A549 (cell line): ENCODE data around the gene COG6. TPM values are rescaled to one million over a fixed set of nuclear protein-coding genes. Genes with fewer than 3 reads are reported as not detected.

Experiments used
- ATAC-seq, 2 experiments: fragments of 200-7000 bp in 1 of 2; fragments of >200 bp in 1 of 2; cut with Nextera tagmentation in 1 of 2; cut with Tn5 transposase in 1 of 2; 3 replicates each; pipeline versions ENCODE4 v1.8.0 to v1.9.1; 2018 to 2020; ENCODE audit warnings: mild to moderate bottlenecking in 1 of 2, moderate library complexity in 1 of 2
- CTCF ChIA-PET: fragments of 300-600 bp; sonication (Branson Sonifier 250); formaldehyde crosslinking; extraction: SDS; loops from one replicate; lab custom pipeline; 2021; ENCODE audit warnings: antibody characterized with exemption, inconsistent platforms; lab: Yijun Ruan, JAX
- POLR2A ChIA-PET: fragments of 350-600 bp; formaldehyde crosslinking; extraction: SDS; loops from one replicate; lab custom pipeline; 2021; ENCODE audit warnings: antibody characterized with exemption, inconsistent platforms; lab: Yijun Ruan, JAX
- DNase-seq, 2 experiments: peaks; one replicate each; pipeline versions ENCODE4 v3.0.0 to v3.0.0-alpha.2; 2011 to 2016; ENCODE audit warnings: low read depth in 1 of 2, low spot score in 1 of 2
- FAIRE-seq: peaks from 2 replicates; lab custom pipeline; 2011; peaks lifted over from hg19 to GRCh38; lab: Jason Lieb, UNC
- H3K27ac ChIP-seq, 2 experiments: fragments of >200 bp; sonication (Bioruptor Twin); formaldehyde crosslinking; 3 replicates each; pipeline ENCODE4 v1.5.1; 2016 to 2017
- H3K4me1 ChIP-seq: fragments of >200 bp; sonication (Bioruptor Twin); formaldehyde crosslinking; 3 replicates; pipeline ENCODE4 v1.6.1; 2016
- H3K4me2 ChIP-seq: fragments of >200 bp; sonication (Bioruptor Twin); formaldehyde crosslinking; 3 replicates; pipeline ENCODE4 v1.6.1; 2016
- H3K4me3 ChIP-seq: fragments of >200 bp; sonication (Bioruptor Twin); formaldehyde crosslinking; 3 replicates; pipeline ENCODE4 v1.5.1; 2016
- H3K9me3 ChIP-seq: fragments of >200 bp; sonication (Bioruptor Twin); formaldehyde crosslinking; 3 replicates; pipeline ENCODE4 v1.6.1; 2016
- CHD4 ChIP-seq: fragments of 200-600 bp; sonication (generic); IDR thresholded peaks from 2 replicates; pipeline ENCODE4 v1.6.1; 2016; ENCODE audit warnings: antibody characterized with exemption, mild to moderate bottlenecking, borderline replicate concordance
- EHF ChIP-seq: fragments of 250-450 bp; sonication (Bioruptor Pico); IDR thresholded peaks from 2 replicates; pipeline ENCODE4 v1.5.0; 2020; ENCODE audit warnings: mild to moderate bottlenecking
- ELK1 ChIP-seq: fragments of 150-350 bp; IDR thresholded peaks from 2 replicates; pipeline ENCODE4 v1.6.1; 2014; ENCODE audit warnings: low read depth, mild to moderate bottlenecking, low read length
- HOXB13 ChIP-seq: fragments of 250-450 bp; sonication (Bioruptor Pico); IDR thresholded peaks from 2 replicates; pipeline ENCODE4 v1.5.0; 2020; ENCODE audit warnings: low read depth, mild to moderate bottlenecking, moderate library complexity
- HOXB5 ChIP-seq: fragments of 250-450 bp; sonication (Bioruptor Pico); IDR thresholded peaks from 2 replicates; pipeline ENCODE4 v1.5.0; 2020; ENCODE audit warnings: mild to moderate bottlenecking, moderate library complexity
- PBX3 ChIP-seq: IDR thresholded peaks from 2 replicates; pipeline ENCODE4 v1.6.1; 2012
- RARB ChIP-seq: fragments of 250-450 bp; sonication (Bioruptor Pico); IDR thresholded peaks from 2 replicates; pipeline ENCODE4 v1.8.0; 2021; ENCODE audit warnings: mild to moderate bottlenecking, moderate library complexity
- RNF2 ChIP-seq: fragments of 200-600 bp; sonication (generic); IDR thresholded peaks from 2 replicates; pipeline ENCODE4 v1.6.1; 2016; ENCODE audit warnings: low read depth, mild to moderate bottlenecking, antibody characterized with exemption, moderate library complexity, borderline replicate concordance
- TFCP2L1 ChIP-seq: fragments of 250-450 bp; sonication (Bioruptor Pico); IDR thresholded peaks from 2 replicates; pipeline ENCODE4 v1.5.0; 2021; ENCODE audit warnings: mild to moderate bottlenecking
- TP53 ChIP-seq: fragments of 250-450 bp; sonication (Bioruptor Pico); IDR thresholded peaks from 2 replicates; pipeline ENCODE4 v1.5.0; 2021; ENCODE audit warnings: mild to moderate bottlenecking, moderate library complexity
- USF2 ChIP-seq: fragments of 450-650 bp; IDR thresholded peaks from 2 replicates; pipeline ENCODE4 v1.6.1; 2014; ENCODE audit warnings: antibody characterized with exemption
- ZFP36 ChIP-seq: fragments of 450-650 bp; IDR thresholded peaks from 2 replicates; pipeline ENCODE4 v1.6.1; 2014; ENCODE audit warnings: borderline replicate concordance; ENCODE audit not compliant: partially characterized antibody
- ZNF302 ChIP-seq: fragments of 250-450 bp; sonication (Bioruptor Pico); IDR thresholded peaks from 2 replicates; pipeline ENCODE4 v1.9.0; 2021; ENCODE audit warnings: inconsistent platforms, mild to moderate bottlenecking, moderate library complexity
- WGBS: methylation state at CpG from one replicate; pipeline ENCODE4 v1.1.6; 2017; ENCODE audit errors: missing lambda C conversion rate; 5-methylcytosine and 5-hydroxymethylcytosine counted together
- polyA plus RNA-seq, 4 experiments: library from polyadenylated mRNA; depleted of rRNA in 3 of 4; stranded (reverse); fragments of >200 nt; fragmentation: RNase III in 1 of 4; extraction: RNeasy Plus Mini Kit Qiagen cat#74134 plus additional on column Dnase treatment in 1 of 4; gene quantifications; 2 replicates in 3 of 4; 3 replicates in 1 of 4; pipeline ENCODE4 v1.2.3, GENCODE V29; 2011 to 2017
- TF ChIP-seq, protein P1 (sequence below): fragments of 200-600 bp; sonication (generic); IDR thresholded peaks from 2 replicates; pipeline ENCODE4 v1.6.1; 2016; ENCODE audit warnings: antibody characterized with exemption, mild to moderate bottlenecking, moderate library complexity
- TF ChIP-seq, protein P2 (sequence below): fragments of 250-450 bp; sonication (Bioruptor Pico); IDR thresholded peaks from 2 replicates; pipeline ENCODE4 v1.5.0; 2021; ENCODE audit warnings: mild to moderate bottlenecking, moderate library complexity, borderline replicate concordance
- TF ChIP-seq, protein P3 (sequence below): fragments of >200 bp; sonication (Bioruptor Twin); formaldehyde crosslinking; IDR thresholded peaks from 3 replicates; pipeline ENCODE4 v1.5.1; 2016

Gene COG6
- polyA plus RNA-seq, 2 of the 4 experiments (the other 2 are of a cell fraction), result 8.8 to 22.0 TPM

- H3K4me2 ChIP-seq, result no peak overlapping the region
- no peak for TF ChIP-seq ELK1
- TF ChIP-seq CHD4, result no peak
- no peak for TF ChIP-seq HOXB5 (CRISPR knock-in tag)
- TF ChIP-seq HOXB13 (CRISPR knock-in tag), result no peak
- no peak for TF ChIP-seq ZFP36
- TF ChIP-seq, protein P1, sequence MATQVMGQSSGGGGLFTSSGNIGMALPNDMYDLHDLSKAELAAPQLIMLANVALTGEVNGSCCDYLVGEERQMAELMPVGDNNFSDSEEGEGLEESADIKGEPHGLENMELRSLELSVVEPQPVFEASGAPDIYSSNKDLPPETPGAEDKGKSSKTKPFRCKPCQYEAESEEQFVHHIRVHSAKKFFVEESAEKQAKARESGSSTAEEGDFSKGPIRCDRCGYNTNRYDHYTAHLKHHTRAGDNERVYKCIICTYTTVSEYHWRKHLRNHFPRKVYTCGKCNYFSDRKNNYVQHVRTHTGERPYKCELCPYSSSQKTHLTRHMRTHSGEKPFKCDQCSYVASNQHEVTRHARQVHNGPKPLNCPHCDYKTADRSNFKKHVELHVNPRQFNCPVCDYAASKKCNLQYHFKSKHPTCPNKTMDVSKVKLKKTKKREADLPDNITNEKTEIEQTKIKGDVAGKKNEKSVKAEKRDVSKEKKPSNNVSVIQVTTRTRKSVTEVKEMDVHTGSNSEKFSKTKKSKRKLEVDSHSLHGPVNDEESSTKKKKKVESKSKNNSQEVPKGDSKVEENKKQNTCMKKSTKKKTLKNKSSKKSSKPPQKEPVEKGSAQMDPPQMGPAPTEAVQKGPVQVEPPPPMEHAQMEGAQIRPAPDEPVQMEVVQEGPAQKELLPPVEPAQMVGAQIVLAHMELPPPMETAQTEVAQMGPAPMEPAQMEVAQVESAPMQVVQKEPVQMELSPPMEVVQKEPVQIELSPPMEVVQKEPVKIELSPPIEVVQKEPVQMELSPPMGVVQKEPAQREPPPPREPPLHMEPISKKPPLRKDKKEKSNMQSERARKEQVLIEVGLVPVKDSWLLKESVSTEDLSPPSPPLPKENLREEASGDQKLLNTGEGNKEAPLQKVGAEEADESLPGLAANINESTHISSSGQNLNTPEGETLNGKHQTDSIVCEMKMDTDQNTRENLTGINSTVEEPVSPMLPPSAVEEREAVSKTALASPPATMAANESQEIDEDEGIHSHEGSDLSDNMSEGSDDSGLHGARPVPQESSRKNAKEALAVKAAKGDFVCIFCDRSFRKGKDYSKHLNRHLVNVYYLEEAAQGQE, result no peak
- no peak for TF ChIP-seq EHF (CRISPR knock-in tag)
- TF ChIP-seq, protein P2, sequence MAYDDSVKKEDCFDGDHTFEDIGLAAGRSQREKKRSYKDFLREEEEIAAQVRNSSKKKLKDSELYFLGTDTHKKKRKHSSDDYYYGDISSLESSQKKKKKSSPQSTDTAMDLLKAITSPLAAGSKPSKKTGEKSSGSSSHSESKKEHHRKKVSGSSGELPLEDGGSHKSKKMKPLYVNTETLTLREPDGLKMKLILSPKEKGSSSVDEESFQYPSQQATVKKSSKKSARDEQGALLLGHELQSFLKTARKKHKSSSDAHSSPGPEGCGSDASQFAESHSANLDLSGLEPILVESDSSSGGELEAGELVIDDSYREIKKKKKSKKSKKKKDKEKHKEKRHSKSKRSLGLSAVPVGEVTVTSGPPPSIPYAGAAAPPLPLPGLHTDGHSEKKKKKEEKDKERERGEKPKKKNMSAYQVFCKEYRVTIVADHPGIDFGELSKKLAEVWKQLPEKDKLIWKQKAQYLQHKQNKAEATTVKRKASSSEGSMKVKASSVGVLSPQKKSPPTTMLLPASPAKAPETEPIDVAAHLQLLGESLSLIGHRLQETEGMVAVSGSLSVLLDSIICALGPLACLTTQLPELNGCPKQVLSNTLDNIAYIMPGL (CRISPR knock-in tag), result no peak
- TF ChIP-seq TFCP2L1 (CRISPR knock-in tag), result no peak
- TF ChIP-seq PBX3, result no peak
- no peak for TF ChIP-seq TP53
- TF ChIP-seq, protein P3, sequence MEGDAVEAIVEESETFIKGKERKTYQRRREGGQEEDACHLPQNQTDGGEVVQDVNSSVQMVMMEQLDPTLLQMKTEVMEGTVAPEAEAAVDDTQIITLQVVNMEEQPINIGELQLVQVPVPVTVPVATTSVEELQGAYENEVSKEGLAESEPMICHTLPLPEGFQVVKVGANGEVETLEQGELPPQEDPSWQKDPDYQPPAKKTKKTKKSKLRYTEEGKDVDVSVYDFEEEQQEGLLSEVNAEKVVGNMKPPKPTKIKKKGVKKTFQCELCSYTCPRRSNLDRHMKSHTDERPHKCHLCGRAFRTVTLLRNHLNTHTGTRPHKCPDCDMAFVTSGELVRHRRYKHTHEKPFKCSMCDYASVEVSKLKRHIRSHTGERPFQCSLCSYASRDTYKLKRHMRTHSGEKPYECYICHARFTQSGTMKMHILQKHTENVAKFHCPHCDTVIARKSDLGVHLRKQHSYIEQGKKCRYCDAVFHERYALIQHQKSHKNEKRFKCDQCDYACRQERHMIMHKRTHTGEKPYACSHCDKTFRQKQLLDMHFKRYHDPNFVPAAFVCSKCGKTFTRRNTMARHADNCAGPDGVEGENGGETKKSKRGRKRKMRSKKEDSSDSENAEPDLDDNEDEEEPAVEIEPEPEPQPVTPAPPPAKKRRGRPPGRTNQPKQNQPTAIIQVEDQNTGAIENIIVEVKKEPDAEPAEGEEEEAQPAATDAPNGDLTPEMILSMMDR, result no peak
- TF ChIP-seq ZNF302 (CRISPR knock-in tag), result no peak
- no peak for TF ChIP-seq RNF2
- TF ChIP-seq RARB (CRISPR knock-in tag), result no peak
- TF ChIP-seq USF2, result no peak
- no peaks in the 10 kb centered on the region for H3K4me1 ChIP-seq
- 89% methylated on average over 3 of the region's 3 CpGs for WGBS
- FAIRE-seq, result no peak
- H3K27ac ChIP-seq, result no peak overlapping the region
- no peak overlapping the region for H3K4me3 ChIP-seq
- ATAC-seq, result no peak
- POLR2A ChIA-PET, result no interaction called here
- CTCF ChIA-PET, result no interaction called here
- H3K9me3 ChIP-seq, result no peaks in the 10 kb centered on the region
- no peak for DNase-seq
Measured at GRCh38 chr13:39712626-39713025, 57.2 kb downstream of the COG6 start.
